HEK293T (cell line): ENCODE results near the gene TMEM50B.

Experiments
- CTCF ChIA-PET: fragments of 350-600 bp; formaldehyde crosslinking; extraction: SDS; loops from one replicate; lab custom pipeline; 2021; ENCODE audit warnings: antibody characterized with exemption, inconsistent platforms; lab: Yijun Ruan, JAX
- POLR2A ChIA-PET: fragments of 350-600 bp; formaldehyde crosslinking; extraction: SDS; loops from one replicate; lab custom pipeline; 2020; ENCODE audit warnings: antibody characterized with exemption, inconsistent platforms; lab: Yijun Ruan, JAX
- DNase-seq: peaks from one replicate; pipeline ENCODE4 v3.0.0; 2012; ENCODE audit warnings: mixed read lengths; ENCODE audit errors: extremely low spot score
- ARNT ChIP-seq: fragments of 450-650 bp; IDR thresholded peaks from 2 replicates; pipeline ENCODE4 v1.6.1; 2017; ENCODE audit warnings: mild to moderate bottlenecking
- FOXK2 ChIP-seq: fragments of 450-650 bp; IDR thresholded peaks from 2 replicates; pipeline ENCODE4 v1.6.1; 2016; ENCODE audit warnings: mild to moderate bottlenecking
- FOXM1 ChIP-seq: fragments of 450-650 bp; IDR thresholded peaks from 2 replicates; pipeline ENCODE4 v1.6.1; 2017; ENCODE audit warnings: mild to moderate bottlenecking, borderline replicate concordance
- HDGF ChIP-seq: fragments of 450-650 bp; IDR thresholded peaks from 2 replicates; pipeline ENCODE4 v1.6.1; 2017; ENCODE audit warnings: antibody characterized with exemption, borderline replicate concordance
- L3MBTL2 ChIP-seq: fragments of 450-650 bp; conservative IDR thresholded peaks from 2 replicates; pipeline ENCODE4 v1.6.1; 2016; ENCODE audit warnings: mild to moderate bottlenecking
- LEF1 ChIP-seq: fragments of 450-650 bp; IDR thresholded peaks from 2 replicates; pipeline ENCODE4 v1.6.1; 2017; ENCODE audit warnings: mild to moderate bottlenecking, borderline replicate concordance
- NFRKB ChIP-seq: fragments of 450-650 bp; IDR thresholded peaks from 2 replicates; pipeline ENCODE4 v1.6.1; 2016; ENCODE audit warnings: mild to moderate bottlenecking, moderate library complexity
- PKNOX1 ChIP-seq: fragments of 450-650 bp; IDR thresholded peaks from 2 replicates; pipeline ENCODE4 v1.6.1; 2016
- SP1 ChIP-seq: fragments of 450-650 bp; IDR thresholded peaks from 2 replicates; pipeline ENCODE4 v1.6.1; 2017
- ZNF384 ChIP-seq: fragments of 450-650 bp; IDR thresholded peaks from 2 replicates; pipeline ENCODE4 v1.6.1; 2016

TMEM50B gene

GRCh38 chr21:33402001-33402979, 77.5 kb downstream of the TMEM50B start:
- CTCF ChIA-PET = no interaction called here
- TF ChIP-seq FOXK2 (no peak), L3MBTL2 (peak; percentile 63), PKNOX1 (no peak), ARNT (no peak), FOXM1 (no peak), NFRKB (no peak)
- DNase-seq = no peak
- POLR2A ChIA-PET = interaction anchor here (0.9 to 1.0 kb wide), 2 partner anchors 39 to 77 kb away, joined by 5 read pairs; partner anchors contain the start of gene IFNAR1

GRCh38 chr21:33401630-33401992, 78.2 kb downstream of the TMEM50B start:
- no peak for DNase-seq
- TF ChIP-seq SP1 (no peak), L3MBTL2 (no peak), LEF1 (no peak), ARNT (no peak), ZNF384 (no peak), HDGF (no peak)
- ChIA-PET CTCF (no interaction called here), POLR2A (interaction anchor here (1.0 kb wide), 1 partner anchor 38 kb away, joined by 5 read pairs; no protein-coding TSS in a partner anchor)
